Kidney (tissue), 14 donors: ENCODE measurements around the gene SLC30A3. TPM values are rescaled to one million over a fixed set of nuclear protein-coding genes. Genes with fewer than 3 reads are reported as not detected.

ENCODE experiments used
- DNase-seq, 5 donors: peaks; one replicate each; pipeline ENCODE4 v3.0.0-alpha.2; 2013 to 2020
- FAIRE-seq: peaks from 2 replicates; lab custom pipeline; 2012; peaks lifted over from hg19 to GRCh38; lab: Jason Lieb, UNC
- H3K27ac ChIP-seq, 2 donors: one replicate each; pipeline ENCODE4 v1.7.0; 2013; ENCODE audit warnings: low read depth in 2 of 2, low read length in 2 of 2, inconsistent platforms in 1 of 2
- H3K27me3 ChIP-seq: one replicate; pipeline ENCODE4 v1.7.1; 2013; ENCODE audit warnings: low read length, inconsistent platforms; ENCODE audit not compliant: control insufficient read depth, insufficient read depth
- H3K36me3 ChIP-seq, 3 donors: one replicate each; pipeline versions ENCODE4 v1.7.0 to v1.7.1; 2013; ENCODE audit warnings: low read length in 3 of 3, control low read depth in 1 of 3, inconsistent platforms in 1 of 3; ENCODE audit not compliant: insufficient read depth in 3 of 3, control insufficient read depth in 2 of 3
- H3K4me1 ChIP-seq, 3 donors: one replicate each; pipeline versions ENCODE4 v1.7.0 to v1.7.1; 2013; ENCODE audit warnings: low read length in 3 of 3, inconsistent platforms in 1 of 3, low read depth in 1 of 3; ENCODE audit not compliant: control insufficient read depth in 2 of 3, insufficient read depth in 2 of 3
- H3K4me3 ChIP-seq, 3 donors: one replicate each; pipeline versions ENCODE4 v1.7.0 to v1.8.1; 2013; ENCODE audit warnings: low read length in 3 of 3, control low read depth in 1 of 3, inconsistent platforms in 1 of 3
- H3K9ac ChIP-seq, 3 donors: one replicate each; pipeline versions ENCODE4 v1.7.0 to v1.7.1; 2013; ENCODE audit warnings: low read length in 3 of 3, control low read depth in 1 of 3, inconsistent platforms in 1 of 3
- H3K9me3 ChIP-seq, 3 donors: one replicate each; pipeline versions ENCODE4 v1.7.0 to v1.7.1; 2013; ENCODE audit warnings: low read length in 3 of 3, control low read depth in 1 of 3, inconsistent platforms in 1 of 3; ENCODE audit not compliant: control insufficient read depth in 2 of 3, insufficient read depth in 1 of 3
- intact Hi-C: fragments of 100-400 bp; cut with DNase I; formaldehyde crosslinking; loops from one replicate; pipeline ENCODE4 v1.11.1; 2022
- polyA plus RNA-seq: library from polyadenylated mRNA; stranded (reverse); fragments of 350-450 nt; fragmentation: Illumina TruSeq; extraction: RNeasy Lipid Tissue Mini Kit (QIAGEN cat#74804); gene quantifications from one replicate; pipeline ENCODE4 v1.2.3, GENCODE V29; 2014; ENCODE audit warnings: low read depth, low replicate concordance; ENCODE audit not compliant: insufficient read depth
- total RNA-seq: library from RNA; stranded (reverse); fragmentation: NEBNext Ultra II Directional; extraction: Animal tissue kit (Norgen Biotek cat#: 25700); gene quantifications from one replicate; pipeline ENCODE4 v1.2.1, GENCODE V29; 2021
- TF ChIP-seq, protein P1 (sequence below): IDR thresholded peaks from 3 replicates; pipeline ENCODE4 v1.5.1; 2012; ENCODE audit warnings: mild to moderate bottlenecking, moderate library complexity, borderline replicate concordance; ENCODE audit not compliant: insufficient read depth; ENCODE audit errors: extremely low read depth
- donor health status: control.
- donor health status: control.
- donor health status: control.
- donor health status: control.
- donor health status: control.
- donor health status: DM: yes; HTN: yes; CAD: no.
- donor health status: Normal renal cell carcinoma (clear cell type).

Gene SLC30A3
- total and polyA plus RNA-seq, 2 donors from 2014 or later: 0.31 TPM; not detected in 1

DNA sequence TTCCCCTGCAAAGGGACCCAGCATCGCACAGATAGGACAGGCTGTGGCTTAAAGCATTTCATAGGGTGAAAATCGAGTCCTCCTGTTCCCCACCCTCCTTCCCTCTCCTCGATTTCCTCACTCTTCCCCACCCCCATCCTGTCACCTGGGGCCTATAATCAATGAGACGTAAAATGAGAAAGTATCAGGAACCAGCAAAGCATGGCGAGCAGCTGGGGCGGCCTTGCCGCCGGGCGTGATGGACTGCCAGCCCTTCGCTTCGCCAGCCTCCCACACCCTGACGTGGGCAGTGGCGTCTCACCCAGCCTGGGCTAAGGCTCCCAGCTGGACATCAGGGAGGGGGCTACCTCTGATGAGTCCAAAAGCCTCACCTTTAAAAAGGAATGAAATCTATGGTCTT lies 11.1 kb downstream of the SLC30A3 start:
- H3K9ac ChIP-seq: no peak overlapping the region
- no peaks in the 10 kb centered on the region for H3K27me3 ChIP-seq
- DNase-seq (peak in 4 of 5 donors; percentile 54 to 69 (median 60)), FAIRE-seq (no peak)
- H3K9me3 ChIP-seq: no peaks in the 10 kb centered on the region
- no peak overlapping the region for H3K27ac ChIP-seq
- no peaks in the 10 kb centered on the region for H3K36me3 ChIP-seq
- TF ChIP-seq, protein P1, sequence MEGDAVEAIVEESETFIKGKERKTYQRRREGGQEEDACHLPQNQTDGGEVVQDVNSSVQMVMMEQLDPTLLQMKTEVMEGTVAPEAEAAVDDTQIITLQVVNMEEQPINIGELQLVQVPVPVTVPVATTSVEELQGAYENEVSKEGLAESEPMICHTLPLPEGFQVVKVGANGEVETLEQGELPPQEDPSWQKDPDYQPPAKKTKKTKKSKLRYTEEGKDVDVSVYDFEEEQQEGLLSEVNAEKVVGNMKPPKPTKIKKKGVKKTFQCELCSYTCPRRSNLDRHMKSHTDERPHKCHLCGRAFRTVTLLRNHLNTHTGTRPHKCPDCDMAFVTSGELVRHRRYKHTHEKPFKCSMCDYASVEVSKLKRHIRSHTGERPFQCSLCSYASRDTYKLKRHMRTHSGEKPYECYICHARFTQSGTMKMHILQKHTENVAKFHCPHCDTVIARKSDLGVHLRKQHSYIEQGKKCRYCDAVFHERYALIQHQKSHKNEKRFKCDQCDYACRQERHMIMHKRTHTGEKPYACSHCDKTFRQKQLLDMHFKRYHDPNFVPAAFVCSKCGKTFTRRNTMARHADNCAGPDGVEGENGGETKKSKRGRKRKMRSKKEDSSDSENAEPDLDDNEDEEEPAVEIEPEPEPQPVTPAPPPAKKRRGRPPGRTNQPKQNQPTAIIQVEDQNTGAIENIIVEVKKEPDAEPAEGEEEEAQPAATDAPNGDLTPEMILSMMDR: no peak
- intact Hi-C loops: no loop called here
- H3K4me3 ChIP-seq: no peak overlapping the region
- H3K4me1 ChIP-seq: peaks cover 0 to 4% (median 0%) of the 10 kb centered on the region in 3 donors

DNA sequence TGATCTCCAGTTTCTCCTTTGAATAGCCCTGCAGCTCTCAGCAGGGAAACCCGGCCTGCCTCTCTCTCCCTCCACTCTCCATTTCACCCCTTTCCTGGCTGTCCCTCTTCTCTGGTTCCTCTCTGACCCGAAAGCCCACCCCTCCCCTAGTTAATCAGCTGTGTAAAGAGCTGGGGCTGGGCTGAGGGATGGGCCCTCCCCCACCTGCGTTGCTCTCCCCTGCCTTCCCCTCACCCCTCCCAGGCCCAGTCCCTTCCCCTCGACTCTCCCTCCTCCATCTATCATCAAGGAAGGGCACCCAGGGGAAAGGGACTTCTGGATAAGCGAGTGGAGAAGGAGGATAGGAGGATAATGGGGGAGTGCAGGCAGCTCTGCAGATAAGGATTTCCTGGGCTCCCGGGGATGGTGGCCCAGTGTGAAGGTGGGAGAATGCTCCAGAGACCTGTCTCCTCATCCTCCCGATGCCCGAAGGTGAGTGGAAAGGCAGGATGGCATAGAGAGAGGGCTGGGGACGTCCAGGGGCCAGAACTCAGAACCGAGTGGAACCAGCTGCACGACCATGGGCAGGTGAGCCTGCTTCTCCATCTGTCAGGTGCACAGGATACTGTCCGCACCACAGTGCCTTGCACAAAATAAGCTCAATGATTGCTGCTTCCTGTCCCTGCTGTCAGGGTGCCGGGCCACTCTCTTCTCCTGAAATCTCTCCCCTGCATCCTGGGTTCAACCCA lies 12.0 kb downstream of the SLC30A3 start:
- no peaks in the 10 kb centered on the region for H3K36me3 ChIP-seq
- TF ChIP-seq, protein P1: no peak
- peaks cover 0 to 4% (median 0%) of the 10 kb centered on the region in 3 donors for H3K4me1 ChIP-seq
- intact Hi-C loops: no loop called here
- no peaks in the 10 kb centered on the region for H3K9me3 ChIP-seq
- H3K4me3 ChIP-seq: no peak overlapping the region
- no peak overlapping the region for H3K9ac ChIP-seq
- H3K27me3 ChIP-seq: no peaks in the 10 kb centered on the region
- DNase-seq (peak in 3 of 5 donors; percentile 25 to 59 (median 28)), FAIRE-seq (no peak)
- no peak overlapping the region for H3K27ac ChIP-seq

DNA sequence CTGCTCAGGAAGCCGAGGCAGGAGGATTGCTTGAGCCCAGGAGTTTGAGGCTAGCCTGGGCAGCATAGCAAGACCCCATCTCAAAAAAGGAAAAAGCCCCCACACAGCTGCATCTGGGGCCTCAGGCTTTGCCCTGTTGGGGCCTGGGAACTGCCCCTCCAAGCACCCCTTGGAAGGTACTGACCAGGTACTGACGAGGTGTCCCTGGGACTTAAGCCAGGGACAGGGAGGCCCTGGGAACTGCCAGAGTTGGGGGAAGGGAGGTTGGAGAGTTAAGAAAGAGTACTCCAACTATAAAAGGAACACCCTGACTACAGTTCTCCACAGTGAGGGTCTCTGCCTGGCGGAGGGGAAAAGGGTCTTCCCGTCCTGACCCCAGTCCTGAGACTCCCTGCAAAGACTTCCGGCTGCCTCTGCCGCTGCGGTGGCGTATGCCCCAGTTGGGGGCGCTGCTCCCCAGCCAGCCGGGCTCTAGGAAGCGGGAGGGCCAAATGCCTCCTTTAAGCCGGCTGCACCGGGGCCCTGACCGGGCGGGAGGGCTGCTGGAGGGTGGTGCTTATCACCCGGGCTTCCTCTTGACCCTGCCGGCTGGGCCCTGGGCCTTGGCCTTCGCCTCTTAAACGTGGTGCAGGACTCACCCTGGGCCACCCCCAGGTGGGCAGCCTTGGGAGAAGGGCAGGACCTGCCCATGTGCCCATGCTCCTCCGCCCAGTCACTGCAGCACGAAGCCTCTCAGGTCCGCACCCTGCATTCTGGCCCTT lies 12.8 kb downstream of the SLC30A3 start:
- H3K9ac ChIP-seq: no peak overlapping the region
- intact Hi-C loops: no loop called here
- no peaks in the 10 kb centered on the region for H3K36me3 ChIP-seq
- H3K27ac ChIP-seq: no peak overlapping the region
- no peaks in the 10 kb centered on the region for H3K9me3 ChIP-seq
- no peak for FAIRE-seq
- TF ChIP-seq, protein P1: peak; percentile 53
- H3K4me3 ChIP-seq: no peak overlapping the region
- DNase-seq: peak; percentile 74 to 83 (median 79)
- H3K27me3 ChIP-seq: no peaks in the 10 kb centered on the region
- H3K4me1 ChIP-seq: peaks cover 0 to 4% (median 0%) of the 10 kb centered on the region in 3 donors
